NB4 (cell line): ENCODE measurements around the gene SH3GL1.

Source experiments
- MYC ChIP-seq: IDR thresholded peaks from 2 replicates; pipeline ENCODE4 v1.6.1; 2011; ENCODE audit warnings: low read depth, low read length
- TF ChIP-seq, protein P1 (sequence below): IDR thresholded peaks from one replicate; pipeline ENCODE4 v1.5.1; 2012; ENCODE audit warnings: low read depth, low read length

DNA sequence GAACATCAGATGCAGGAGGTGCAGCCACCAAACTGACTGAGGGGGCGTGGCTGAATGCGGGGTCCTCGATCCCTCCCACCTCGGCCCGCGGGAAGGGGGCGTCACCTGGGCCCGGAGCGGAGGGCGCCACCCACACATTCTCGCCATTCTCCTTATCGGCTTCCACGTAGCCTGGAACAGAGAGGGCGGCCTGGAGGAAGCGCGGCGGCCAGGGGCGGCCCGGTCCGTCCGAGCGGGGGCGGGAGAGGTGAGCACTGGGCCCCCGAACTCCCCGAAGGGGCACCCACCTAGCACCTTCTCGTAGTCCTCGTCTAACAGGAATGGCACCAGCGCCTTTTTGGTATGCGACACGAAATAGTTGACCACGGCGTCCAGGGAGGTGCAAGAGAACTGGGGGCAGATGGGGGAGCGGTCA lies 73.5 kb downstream of the SH3GL1 start:
- TF ChIP-seq, protein P1, sequence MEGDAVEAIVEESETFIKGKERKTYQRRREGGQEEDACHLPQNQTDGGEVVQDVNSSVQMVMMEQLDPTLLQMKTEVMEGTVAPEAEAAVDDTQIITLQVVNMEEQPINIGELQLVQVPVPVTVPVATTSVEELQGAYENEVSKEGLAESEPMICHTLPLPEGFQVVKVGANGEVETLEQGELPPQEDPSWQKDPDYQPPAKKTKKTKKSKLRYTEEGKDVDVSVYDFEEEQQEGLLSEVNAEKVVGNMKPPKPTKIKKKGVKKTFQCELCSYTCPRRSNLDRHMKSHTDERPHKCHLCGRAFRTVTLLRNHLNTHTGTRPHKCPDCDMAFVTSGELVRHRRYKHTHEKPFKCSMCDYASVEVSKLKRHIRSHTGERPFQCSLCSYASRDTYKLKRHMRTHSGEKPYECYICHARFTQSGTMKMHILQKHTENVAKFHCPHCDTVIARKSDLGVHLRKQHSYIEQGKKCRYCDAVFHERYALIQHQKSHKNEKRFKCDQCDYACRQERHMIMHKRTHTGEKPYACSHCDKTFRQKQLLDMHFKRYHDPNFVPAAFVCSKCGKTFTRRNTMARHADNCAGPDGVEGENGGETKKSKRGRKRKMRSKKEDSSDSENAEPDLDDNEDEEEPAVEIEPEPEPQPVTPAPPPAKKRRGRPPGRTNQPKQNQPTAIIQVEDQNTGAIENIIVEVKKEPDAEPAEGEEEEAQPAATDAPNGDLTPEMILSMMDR = no peak
- no peak for TF ChIP-seq MYC
